Superior temporal gyrus (tissue), 1 donor: Measurements from ENCODE around the gene RNF187.

Experiments used
- DNase-seq: peaks from one replicate; pipeline ENCODE4 v3.0.0-alpha.2; 2016; ENCODE audit errors: extremely low spot score

Gene RNF187

GRCh38 chr1:228544021-228544850 is 57.1 kb downstream of the RNF187 start:
- no peak for DNase-seq

DNA sequence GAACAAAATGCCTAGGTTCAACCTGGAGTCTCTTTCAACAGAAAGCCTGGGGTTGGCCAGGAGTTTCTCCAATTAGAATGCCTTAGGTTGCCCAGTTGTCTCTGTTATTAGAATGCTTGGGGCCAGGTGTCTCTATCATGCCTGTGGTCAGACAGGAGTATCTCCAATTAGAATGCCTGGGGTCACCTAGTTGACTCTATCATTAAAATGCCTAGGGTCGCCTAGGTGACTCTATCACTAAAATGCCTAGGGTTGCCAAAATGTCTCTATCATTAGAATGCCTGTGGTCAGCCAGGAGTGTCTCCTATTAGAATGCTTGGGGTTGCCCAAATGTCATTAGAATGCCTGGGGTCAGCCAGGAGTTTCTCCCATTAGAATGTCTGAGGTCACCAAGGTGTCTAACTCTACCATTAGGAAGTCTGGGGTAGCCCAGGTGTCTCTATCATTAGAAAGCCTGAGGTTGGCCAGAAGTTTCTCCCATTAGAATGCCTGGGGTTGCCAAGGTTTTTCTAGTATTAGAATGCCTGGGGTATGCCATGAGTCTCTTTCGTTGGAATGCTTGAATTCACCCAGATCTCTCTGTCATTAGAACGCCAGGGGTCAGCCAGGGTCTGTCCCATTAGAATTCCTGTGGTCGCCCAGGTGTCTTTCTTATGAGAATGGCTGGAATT is 57.9 kb downstream of the RNF187 start:
- no peak for DNase-seq
